ENCODE results near the gene PRDM11.

PRDM11 gene

DNA sequence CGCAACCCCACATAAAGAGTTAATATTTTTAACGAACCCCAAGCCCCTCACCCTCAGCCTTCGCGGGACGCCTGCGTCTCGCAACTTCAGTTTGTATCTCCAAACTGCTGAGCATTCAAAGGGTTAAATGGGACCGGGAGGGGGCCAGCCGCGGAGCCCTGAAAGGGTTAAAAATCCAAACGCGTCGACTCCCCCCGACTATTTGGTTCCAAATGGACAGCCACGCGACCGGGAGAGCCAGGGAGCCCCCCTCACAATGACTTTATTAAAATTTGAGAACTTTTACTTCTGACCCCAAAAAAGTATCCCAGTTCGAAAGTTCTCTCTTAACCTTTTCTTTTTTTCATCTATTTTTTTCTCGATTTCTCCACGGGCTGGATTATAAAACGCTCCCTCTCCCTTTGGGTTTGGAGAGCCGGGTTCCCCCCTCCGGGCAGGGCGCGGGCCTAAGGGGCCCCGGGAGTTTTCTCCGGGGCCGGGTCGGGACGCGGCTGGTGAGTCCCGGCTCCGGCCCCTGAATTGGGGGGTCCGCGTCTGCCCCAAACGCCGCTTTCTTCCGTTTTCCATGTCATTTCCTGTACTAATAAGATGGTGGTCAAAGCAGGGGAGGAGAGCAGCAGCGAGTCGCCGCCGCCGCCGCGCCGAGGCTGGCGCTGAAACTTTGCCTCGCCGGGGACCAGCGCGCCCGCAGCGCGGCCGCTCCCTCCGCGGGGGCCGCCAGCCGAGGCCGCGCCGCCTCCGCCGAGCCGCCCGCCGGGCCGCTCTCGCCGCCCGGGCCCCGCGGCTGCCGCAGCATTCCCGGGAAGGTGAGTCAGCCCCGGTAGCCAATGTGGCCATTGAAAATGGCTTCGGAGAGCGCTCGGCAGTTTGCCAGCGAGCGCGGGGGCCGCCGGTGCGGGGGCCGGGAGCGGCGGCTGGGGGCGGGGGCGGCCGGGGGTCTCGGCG is at the start of gene PRDM11:
PRDM11 (plus strand) TSS at position 568 of the 945 bp plus-strand sequence. CDS start 35,128 bp downstream, outside the sequence.
- peak within 1 kb of the TSS; percentile 97 for H2AFZ ChIP-seq
- H3K27me3 ChIP-seq (ENCODE audit: control insufficient read depth, insufficient read depth, low read length): no peaks in the 10 kb centered on the region
- peaks cover 2% of the 10 kb centered on the region for H3K4me1 ChIP-seq
- TF ChIP-seq, protein P1, sequence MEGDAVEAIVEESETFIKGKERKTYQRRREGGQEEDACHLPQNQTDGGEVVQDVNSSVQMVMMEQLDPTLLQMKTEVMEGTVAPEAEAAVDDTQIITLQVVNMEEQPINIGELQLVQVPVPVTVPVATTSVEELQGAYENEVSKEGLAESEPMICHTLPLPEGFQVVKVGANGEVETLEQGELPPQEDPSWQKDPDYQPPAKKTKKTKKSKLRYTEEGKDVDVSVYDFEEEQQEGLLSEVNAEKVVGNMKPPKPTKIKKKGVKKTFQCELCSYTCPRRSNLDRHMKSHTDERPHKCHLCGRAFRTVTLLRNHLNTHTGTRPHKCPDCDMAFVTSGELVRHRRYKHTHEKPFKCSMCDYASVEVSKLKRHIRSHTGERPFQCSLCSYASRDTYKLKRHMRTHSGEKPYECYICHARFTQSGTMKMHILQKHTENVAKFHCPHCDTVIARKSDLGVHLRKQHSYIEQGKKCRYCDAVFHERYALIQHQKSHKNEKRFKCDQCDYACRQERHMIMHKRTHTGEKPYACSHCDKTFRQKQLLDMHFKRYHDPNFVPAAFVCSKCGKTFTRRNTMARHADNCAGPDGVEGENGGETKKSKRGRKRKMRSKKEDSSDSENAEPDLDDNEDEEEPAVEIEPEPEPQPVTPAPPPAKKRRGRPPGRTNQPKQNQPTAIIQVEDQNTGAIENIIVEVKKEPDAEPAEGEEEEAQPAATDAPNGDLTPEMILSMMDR (IDR thresholded peaks at IDR 0.05): no peak
- H3K9me3 ChIP-seq (ENCODE audit: control insufficient read depth, low read length): no peaks in the 10 kb centered on the region
- H3K4me3 ChIP-seq (ENCODE audit: low read depth, low read length): peak within 1 kb of the TSS; percentile 73
- peak within 1 kb of the TSS; percentile 84 for H3K9ac ChIP-seq
- peak within 1 kb of the TSS; percentile 97 for H3K27ac ChIP-seq
- H3K4me2 ChIP-seq (ENCODE audit: low read length): peak within 1 kb of the TSS; percentile 89
- H3K79me2 ChIP-seq: peaks cover 19% of the 10 kb centered on the region
- no peaks in the 10 kb centered on the region for H3K36me3 ChIP-seq (ENCODE audit: control insufficient read depth, insufficient read depth, low read length)

GRCh38 chr11:45097721-45098493 is 48.5 kb upstream of the PRDM11 start:
- H3K79me2 ChIP-seq: no peaks in the 10 kb centered on the region
- TF ChIP-seq, protein P1 (IDR thresholded peaks at IDR 0.05): no peak
- H3K27me3 ChIP-seq (ENCODE audit: control insufficient read depth, insufficient read depth, low read length): no peaks in the 10 kb centered on the region
- H3K36me3 ChIP-seq (ENCODE audit: control insufficient read depth, insufficient read depth, low read length): no peaks in the 10 kb centered on the region
- no peaks in the 10 kb centered on the region for H3K4me1 ChIP-seq
- no peaks in the 10 kb centered on the region for H3K9me3 ChIP-seq (ENCODE audit: control insufficient read depth, low read length)
- H2AFZ ChIP-seq: no peak overlapping the region
- no peak overlapping the region for H3K4me2 ChIP-seq (ENCODE audit: low read length)
- no peak overlapping the region for H3K9ac ChIP-seq
- H3K4me3 ChIP-seq (ENCODE audit: low read depth, low read length): no peak overlapping the region
- no peak overlapping the region for H3K27ac ChIP-seq

- Histone ChIP-seq H3K4me2 (ENCODE audit: low read length) (no peak overlapping the region), H3K27ac (no peak overlapping the region), H3K9me3 (ENCODE audit: control insufficient read depth, low read length) (no peaks in the 10 kb centered on the region), H3K9ac (no peak overlapping the region), H3K4me3 (ENCODE audit: low read depth, low read length) (no peak overlapping the region), H3K79me2 (no peaks in the 10 kb centered on the region), H3K4me1 (no peaks in the 10 kb centered on the region), H3K27me3 (ENCODE audit: control insufficient read depth, insufficient read depth, low read length) (no peaks in the 10 kb centered on the region), H3K36me3 (ENCODE audit: control insufficient read depth, insufficient read depth, low read length) (no peaks in the 10 kb centered on the region), H2AFZ (no peak overlapping the region)
- TF ChIP-seq, protein P1 (IDR thresholded peaks at IDR 0.05): no peak
Observed at GRCh38 chr11:45098929-45099328, 47.5 kb upstream of the PRDM11 start.

DNA sequence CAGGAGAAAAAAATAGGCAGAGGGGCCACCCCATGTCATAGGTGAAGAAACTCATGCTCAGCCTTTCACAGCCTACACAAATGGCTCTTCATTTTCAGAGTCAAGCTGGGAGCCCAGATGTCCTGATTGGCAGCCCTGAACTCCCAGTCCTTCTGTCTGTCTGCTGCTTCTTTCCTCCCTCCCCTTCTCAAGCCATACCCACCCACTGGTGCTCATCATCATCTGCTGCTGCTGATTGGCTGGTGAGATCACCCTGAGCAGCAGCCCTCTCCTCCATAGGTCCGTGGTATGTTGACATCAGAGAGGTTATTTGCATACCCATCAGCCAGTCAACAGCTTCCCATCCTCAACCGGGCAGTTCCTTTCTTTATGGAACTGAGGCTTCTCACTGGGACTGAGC is 46.1 kb upstream of the PRDM11 start:
- Histone ChIP-seq H3K27me3 (ENCODE audit: control insufficient read depth, insufficient read depth, low read length) (no peaks in the 10 kb centered on the region), H3K27ac (no peak overlapping the region), H3K4me3 (ENCODE audit: low read depth, low read length) (no peak overlapping the region), H3K9me3 (ENCODE audit: control insufficient read depth, low read length) (no peaks in the 10 kb centered on the region), H3K36me3 (ENCODE audit: control insufficient read depth, insufficient read depth, low read length) (no peaks in the 10 kb centered on the region), H3K79me2 (no peaks in the 10 kb centered on the region), H2AFZ (no peak overlapping the region), H3K4me2 (ENCODE audit: low read length) (no peak overlapping the region), H3K9ac (no peak overlapping the region), H3K4me1 (no peaks in the 10 kb centered on the region)
- TF ChIP-seq, protein P1 (IDR thresholded peaks at IDR 0.05): no peak

All from parathyroid adenoma (tissue), 2 donors.